HG03108 (cell line): ENCODE results near the gene CSNK2B.

Source experiments
- ATAC-seq: cut with Tn5 transposase; IDR thresholded peaks from one replicate; pipeline ENCODE4 v1.9.1; 2021; ENCODE audit warnings: moderate library complexity; ENCODE audit not compliant: unreplicated experiment

CSNK2B gene

GRCh38 chr6:31710523-31711219 lies 44.8 kb downstream of the CSNK2B start:
- ATAC-seq: no peak

GRCh38 chr6:31711233-31711632 lies 45.4 kb downstream of the CSNK2B start:
- no peak for ATAC-seq

GRCh38 chr6:31712296-31712695 lies 46.4 kb downstream of the CSNK2B start:
- no peak for ATAC-seq

GRCh38 chr6:31713465-31713864 lies 47.6 kb downstream of the CSNK2B start:
- ATAC-seq: no peak

GRCh38 chr6:31713991-31714684 lies 48.3 kb downstream of the CSNK2B start:
- ATAC-seq: no peak

- ATAC-seq: no peak
These were observed 49.4 kb downstream of the CSNK2B start, which contains the start of gene LY6G6D for GRCh38 chr6:31715022-31715958. Gene LY6G6D, plus strand, starts transcription at chr6:31715348. Its CDS starts 8 bp downstream, at chr6:31715356.

GRCh38 chr6:31717499-31718222 lies 51.8 kb downstream of the CSNK2B start:
- no peak for ATAC-seq

GRCh38 chr6:31718265-31718664 lies 52.4 kb downstream of the CSNK2B start:
- no peak for ATAC-seq

- no peak for ATAC-seq
These were observed 53.1 kb downstream of the CSNK2B start for GRCh38 chr6:31719001-31719400.
